ENCODE data around the gene KRT82.

DNA sequence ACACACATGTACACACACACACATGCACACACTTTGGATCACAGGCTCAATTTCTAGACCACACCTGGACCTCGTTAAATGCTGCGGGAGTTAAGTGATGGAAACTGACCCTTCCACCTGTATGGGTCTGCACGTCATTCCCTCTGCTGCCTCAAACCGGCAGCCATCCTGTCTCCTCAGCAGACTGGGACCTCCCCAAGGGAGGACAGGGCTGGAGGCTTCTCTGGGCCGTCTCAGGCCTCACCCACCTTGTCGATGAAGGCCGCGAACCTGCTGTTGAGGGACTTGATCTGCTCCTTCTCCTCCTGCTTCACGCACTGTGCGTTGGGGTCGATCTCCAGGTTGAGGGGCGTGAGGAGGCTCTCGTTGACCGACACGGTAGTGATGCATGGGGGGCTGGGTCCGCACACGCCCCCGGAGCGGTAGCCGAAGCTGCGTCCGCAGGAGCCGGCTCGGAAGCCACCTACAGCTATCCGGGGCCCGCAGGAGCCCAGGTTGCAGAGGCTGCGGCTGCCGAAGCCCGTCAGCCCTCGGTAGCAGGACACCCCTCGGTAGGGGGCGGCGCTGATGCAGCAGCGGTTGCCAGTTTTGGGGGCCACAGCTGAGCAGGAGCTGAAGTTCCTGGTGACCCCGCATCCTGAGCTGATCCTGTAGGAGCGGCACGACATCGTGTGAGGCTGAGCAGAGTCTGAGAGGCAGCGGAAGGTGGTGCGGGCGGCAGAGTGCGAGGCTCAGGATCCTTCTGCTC is 39.2 kb downstream of the KRT82 start, which contains the start of gene KRT85:
- no peak for TF ChIP-seq CTCF (conservative IDR thresholded peaks at IDR 0.05; ENCODE audit: low read length)
- TF ChIP-seq EZH2phosphoT487 (IDR thresholded peaks at IDR 0.05; ENCODE audit: borderline replicate concordance, low read depth, low read length): no peak
